Measurements from ENCODE around the gene OLFML1.

OLFML1 gene

GRCh38 chr11:7544021-7544420 is 58.7 kb downstream of the OLFML1 start:
- Mint-ChIP-seq H3K27ac (no peak overlapping the region), H3K27me3 (ENCODE audit: low read depth) (peaks cover 15% of the 10 kb centered on the region), H3K4me3 (no peak overlapping the region), H3K36me3 (ENCODE audit: low read depth) (no peaks in the 10 kb centered on the region), H3K9me3 (no peaks in the 10 kb centered on the region), H3K4me1 (peaks cover 33% of the 10 kb centered on the region)
- no peak for TF ChIP-seq CTCF (IDR thresholded peaks at IDR 0.05; ENCODE audit: unreplicated experiment in 3 of 3)

GRCh38 chr11:7545611-7546010 is 60.3 kb downstream of the OLFML1 start:
- Mint-ChIP-seq H3K4me1 (peaks cover 33% of the 10 kb centered on the region), H3K9me3 (no peaks in the 10 kb centered on the region), H3K27me3 (ENCODE audit: low read depth) (peaks cover 9% of the 10 kb centered on the region), H3K27ac (no peak overlapping the region), H3K36me3 (ENCODE audit: low read depth) (peaks cover 6% of the 10 kb centered on the region), H3K4me3 (no peak overlapping the region)
- no peak for TF ChIP-seq CTCF (IDR thresholded peaks at IDR 0.05; ENCODE audit: unreplicated experiment in 3 of 3)

- Mint-ChIP-seq H3K27me3 (ENCODE audit: low read depth) (peaks cover 4% of the 10 kb centered on the region), H3K9me3 (no peaks in the 10 kb centered on the region), H3K27ac (no peak overlapping the region), H3K4me1 (peaks cover 33% of the 10 kb centered on the region), H3K4me3 (no peak overlapping the region), H3K36me3 (ENCODE audit: low read depth) (peaks cover 6% of the 10 kb centered on the region)
- no peak for TF ChIP-seq CTCF (IDR thresholded peaks at IDR 0.05; ENCODE audit: unreplicated experiment in 3 of 3)
Observed at GRCh38 chr11:7546324-7546791, 61.1 kb downstream of the OLFML1 start.

- Mint-ChIP-seq H3K27me3 (ENCODE audit: low read depth) (no peaks in the 10 kb centered on the region), H3K36me3 (ENCODE audit: low read depth) (peaks cover 6% of the 10 kb centered on the region), H3K4me1 (peaks cover 21% of the 10 kb centered on the region), H3K27ac (no peak overlapping the region), H3K4me3 (no peak overlapping the region), H3K9me3 (no peaks in the 10 kb centered on the region)
- TF ChIP-seq CTCF (IDR thresholded peaks at IDR 0.05; ENCODE audit: unreplicated experiment in 3 of 3) = no peak
Observed at GRCh38 chr11:7547687-7548086, 62.4 kb downstream of the OLFML1 start.

- Mint-ChIP-seq H3K4me3 (no peak overlapping the region), H3K27me3 (ENCODE audit: low read depth) (no peaks in the 10 kb centered on the region), H3K4me1 (peaks cover 10% of the 10 kb centered on the region), H3K9me3 (no peaks in the 10 kb centered on the region), H3K36me3 (ENCODE audit: low read depth) (peaks cover 6% of the 10 kb centered on the region), H3K27ac (no peak overlapping the region)
- peak in 1 of 3 experiments; percentile 16 for TF ChIP-seq CTCF (IDR thresholded peaks at IDR 0.05; ENCODE audit: unreplicated experiment in 3 of 3)
Observed at GRCh38 chr11:7548659-7549274, 63.5 kb downstream of the OLFML1 start.

- no peaks in the 10 kb centered on the region for H3K9me3 Mint-ChIP-seq
- H3K4me3 Mint-ChIP-seq = no peak overlapping the region
- H3K4me1 Mint-ChIP-seq = peaks cover 8% of the 10 kb centered on the region
- no peak overlapping the region for H3K27ac Mint-ChIP-seq
- no peaks in the 10 kb centered on the region for H3K27me3 Mint-ChIP-seq (ENCODE audit: low read depth)
- H3K36me3 Mint-ChIP-seq (ENCODE audit: low read depth) = peaks cover 6% of the 10 kb centered on the region
- no peak for TF ChIP-seq CTCF (IDR thresholded peaks at IDR 0.05; ENCODE audit: unreplicated experiment in 3 of 3)
Observed at GRCh38 chr11:7549681-7550080, 64.4 kb downstream of the OLFML1 start.

All from nephron (organoid).